A549 (cell line): ENCODE data around the gene ANO9. TPM values are rescaled to one million over a fixed set of nuclear protein-coding genes. Genes with fewer than 3 reads are reported as not detected.

Experiments
- ATAC-seq, 2 experiments: fragments of 200-7000 bp in 1 of 2; fragments of >200 bp in 1 of 2; cut with Nextera tagmentation in 1 of 2; cut with Tn5 transposase in 1 of 2; 3 replicates each; pipeline versions ENCODE4 v1.8.0 to v1.9.1; 2018 to 2020; ENCODE audit warnings: mild to moderate bottlenecking in 1 of 2, moderate library complexity in 1 of 2
- CTCF ChIA-PET: fragments of 300-600 bp; sonication (Branson Sonifier 250); formaldehyde crosslinking; extraction: SDS; loops from one replicate; lab custom pipeline; 2021; ENCODE audit warnings: antibody characterized with exemption, inconsistent platforms; lab: Yijun Ruan, JAX
- POLR2A ChIA-PET: fragments of 350-600 bp; formaldehyde crosslinking; extraction: SDS; loops from one replicate; lab custom pipeline; 2021; ENCODE audit warnings: antibody characterized with exemption, inconsistent platforms; lab: Yijun Ruan, JAX
- DNase-seq, 2 experiments: peaks; one replicate each; pipeline versions ENCODE4 v3.0.0 to v3.0.0-alpha.2; 2011 to 2016; ENCODE audit warnings: low read depth in 1 of 2, low spot score in 1 of 2
- FAIRE-seq: peaks from 2 replicates; lab custom pipeline; 2011; peaks lifted over from hg19 to GRCh38; lab: Jason Lieb, UNC
- H3K27ac ChIP-seq, 2 experiments: fragments of >200 bp; sonication (Bioruptor Twin); formaldehyde crosslinking; 3 replicates each; pipeline ENCODE4 v1.5.1; 2016 to 2017
- H3K4me1 ChIP-seq: fragments of >200 bp; sonication (Bioruptor Twin); formaldehyde crosslinking; 3 replicates; pipeline ENCODE4 v1.6.1; 2016
- H3K4me2 ChIP-seq: fragments of >200 bp; sonication (Bioruptor Twin); formaldehyde crosslinking; 3 replicates; pipeline ENCODE4 v1.6.1; 2016
- H3K4me3 ChIP-seq: fragments of >200 bp; sonication (Bioruptor Twin); formaldehyde crosslinking; 3 replicates; pipeline ENCODE4 v1.5.1; 2016
- H3K9me3 ChIP-seq: fragments of >200 bp; sonication (Bioruptor Twin); formaldehyde crosslinking; 3 replicates; pipeline ENCODE4 v1.6.1; 2016
- CBX2 ChIP-seq: fragments of 200-600 bp; sonication (generic); IDR thresholded peaks from 2 replicates; pipeline ENCODE4 v1.6.1; 2016; ENCODE audit warnings: low read depth, mild to moderate bottlenecking, borderline replicate concordance
- CEBPB ChIP-seq, 2 experiments: fragments of >200 bp in 1 of 2; sonication (Bioruptor Twin) in 1 of 2; formaldehyde crosslinking in 1 of 2; IDR thresholded peaks; 2 replicates each; pipeline ENCODE4 v1.6.1; 2012 to 2016
- ELK1 ChIP-seq: fragments of 150-350 bp; IDR thresholded peaks from 2 replicates; pipeline ENCODE4 v1.6.1; 2014; ENCODE audit warnings: low read depth, mild to moderate bottlenecking, low read length
- FOSB ChIP-seq: fragments of 250-450 bp; sonication (Bioruptor Pico); IDR thresholded peaks from 2 replicates; pipeline ENCODE4 v1.5.0; 2020; ENCODE audit warnings: mild to moderate bottlenecking, moderate library complexity
- FOXS1 ChIP-seq: fragments of 250-450 bp; sonication (Bioruptor Pico); IDR thresholded peaks from 2 replicates; pipeline ENCODE4 v1.5.0; 2020; ENCODE audit warnings: mild to moderate bottlenecking, moderate library complexity
- KDM1A ChIP-seq: fragments of 200-600 bp; sonication (generic); IDR thresholded peaks from 2 replicates; pipeline ENCODE4 v1.6.1; 2016; ENCODE audit warnings: low read depth, mild to moderate bottlenecking
- MAZ ChIP-seq: fragments of 150-350 bp; IDR thresholded peaks from 2 replicates; pipeline ENCODE4 v1.6.1; 2014; ENCODE audit warnings: antibody characterized with exemption, low read depth, low read length, borderline replicate concordance
- MYC ChIP-seq: IDR thresholded peaks from 2 replicates; pipeline ENCODE4 v1.6.1; 2012; ENCODE audit warnings: mild to moderate bottlenecking, inconsistent platforms, low read length, improper control_type of control experiment, borderline replicate concordance
- NFE2L2 ChIP-seq: fragments of 150-350 bp; conservative IDR thresholded peaks from 2 replicates; pipeline ENCODE4 v1.6.1; 2014; ENCODE audit warnings: low read length
- RNF2 ChIP-seq: fragments of 200-600 bp; sonication (generic); IDR thresholded peaks from 2 replicates; pipeline ENCODE4 v1.6.1; 2016; ENCODE audit warnings: low read depth, mild to moderate bottlenecking, antibody characterized with exemption, moderate library complexity, borderline replicate concordance
- TP53 ChIP-seq: fragments of 250-450 bp; sonication (Bioruptor Pico); IDR thresholded peaks from 2 replicates; pipeline ENCODE4 v1.5.0; 2021; ENCODE audit warnings: mild to moderate bottlenecking, moderate library complexity
- USF2 ChIP-seq: fragments of 450-650 bp; IDR thresholded peaks from 2 replicates; pipeline ENCODE4 v1.6.1; 2014; ENCODE audit warnings: antibody characterized with exemption
- WGBS: methylation state at CpG from one replicate; pipeline ENCODE4 v1.1.6; 2017; ENCODE audit errors: missing lambda C conversion rate; 5-methylcytosine and 5-hydroxymethylcytosine counted together
- polyA plus RNA-seq, 4 experiments: library from polyadenylated mRNA; depleted of rRNA in 3 of 4; stranded (reverse); fragments of >200 nt; fragmentation: RNase III in 1 of 4; extraction: RNeasy Plus Mini Kit Qiagen cat#74134 plus additional on column Dnase treatment in 1 of 4; gene quantifications; 2 replicates in 3 of 4; 3 replicates in 1 of 4; pipeline ENCODE4 v1.2.3, GENCODE V29; 2011 to 2017
- TF ChIP-seq, protein P1 (sequence below): IDR thresholded peaks from 2 replicates; pipeline ENCODE4 v1.6.1; 2012; ENCODE audit warnings: low read depth, borderline replicate concordance
- TF ChIP-seq, protein P2 (sequence below): IDR thresholded peaks from 2 replicates; pipeline ENCODE4 v1.6.1; 2012
- TF ChIP-seq, protein P3 (sequence below): fragments of 250-450 bp; sonication (Bioruptor Pico); IDR thresholded peaks from 2 replicates; pipeline ENCODE4 v1.5.0; 2020; ENCODE audit warnings: low read depth, mild to moderate bottlenecking, moderate library complexity
- TF ChIP-seq, protein P4 (sequence below): fragments of 200-600 bp; sonication (generic); IDR thresholded peaks from 2 replicates; pipeline ENCODE4 v1.6.1; 2016; ENCODE audit warnings: antibody characterized with exemption, mild to moderate bottlenecking, moderate library complexity

ANO9 gene
- polyA plus RNA-seq, 2 of the 4 experiments (the other 2 are of a cell fraction) = 0.50 to 0.66 TPM

DNA sequence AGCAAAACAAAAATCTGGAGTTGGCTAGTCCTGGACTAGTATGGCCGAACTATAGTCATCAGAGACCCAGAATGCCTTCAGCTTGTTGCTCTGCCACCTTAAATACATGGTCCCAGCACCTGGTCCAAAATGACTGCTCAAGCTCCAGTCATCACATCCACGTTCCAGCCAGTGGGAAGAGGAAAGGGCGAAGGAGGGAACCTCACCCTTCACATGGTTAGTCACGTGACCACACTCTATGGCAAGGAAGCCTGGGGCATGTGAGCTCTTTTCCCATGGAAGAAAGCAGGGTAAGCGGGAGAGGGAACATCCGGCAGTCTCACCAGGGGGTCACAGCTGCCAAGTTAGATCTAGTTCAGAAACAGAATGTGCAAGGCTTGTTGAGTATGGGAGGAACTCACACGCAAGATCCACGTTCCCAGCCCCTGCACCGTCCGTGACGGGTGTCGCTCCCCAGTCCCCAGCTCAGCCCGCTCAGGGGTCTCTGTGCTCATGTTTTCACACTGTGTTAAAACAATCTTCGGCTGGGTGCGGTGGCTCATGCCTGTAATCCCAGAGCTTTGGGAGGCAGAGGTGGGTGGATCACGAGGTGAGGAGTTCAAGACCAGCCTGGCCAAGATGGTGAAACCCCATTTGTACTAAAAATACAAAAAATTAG is 1.9 kb upstream of the ANO9 start:
- H3K4me1 ChIP-seq = peaks cover 5% of the 10 kb centered on the region
- no peak overlapping the region for H3K27ac ChIP-seq
- CTCF ChIA-PET = interaction anchor here (0.7 to 2.7 kb wide), 5 partner anchors 50 to 138 kb away, joined by 3 to 12 read pairs (median 6); partner anchors contain the start of gene PKP3
- no peak overlapping the region for H3K4me2 ChIP-seq
- no peak overlapping the region for H3K4me3 ChIP-seq
- 81% methylated on average over 16 of the region's 16 CpGs for WGBS
- TF ChIP-seq MAZ (no peak), MYC (no peak), FOSB (CRISPR knock-in tag) (no peak), CBX2 (no peak), ELK1 (no peak), TP53 (no peak), NFE2L2 (no peak), USF2 (peak; percentile 84), KDM1A (no peak)
- TF ChIP-seq, protein P1, sequence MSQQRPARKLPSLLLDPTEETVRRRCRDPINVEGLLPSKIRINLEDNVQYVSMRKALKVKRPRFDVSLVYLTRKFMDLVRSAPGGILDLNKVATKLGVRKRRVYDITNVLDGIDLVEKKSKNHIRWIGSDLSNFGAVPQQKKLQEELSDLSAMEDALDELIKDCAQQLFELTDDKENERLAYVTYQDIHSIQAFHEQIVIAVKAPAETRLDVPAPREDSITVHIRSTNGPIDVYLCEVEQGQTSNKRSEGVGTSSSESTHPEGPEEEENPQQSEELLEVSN = 0 out of 2 replicates have a peak, but pooled peaks have one; percentile 39
- TF ChIP-seq, protein P2, sequence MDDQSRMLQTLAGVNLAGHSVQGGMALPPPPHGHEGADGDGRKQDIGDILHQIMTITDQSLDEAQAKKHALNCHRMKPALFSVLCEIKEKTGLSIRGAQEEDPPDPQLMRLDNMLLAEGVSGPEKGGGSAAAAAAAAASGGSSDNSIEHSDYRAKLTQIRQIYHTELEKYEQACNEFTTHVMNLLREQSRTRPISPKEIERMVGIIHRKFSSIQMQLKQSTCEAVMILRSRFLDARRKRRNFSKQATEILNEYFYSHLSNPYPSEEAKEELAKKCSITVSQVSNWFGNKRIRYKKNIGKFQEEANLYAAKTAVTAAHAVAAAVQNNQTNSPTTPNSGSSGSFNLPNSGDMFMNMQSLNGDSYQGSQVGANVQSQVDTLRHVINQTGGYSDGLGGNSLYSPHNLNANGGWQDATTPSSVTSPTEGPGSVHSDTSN = no peak
- no peaks in the 10 kb centered on the region for H3K9me3 ChIP-seq
- no peak for ATAC-seq
- no peak for FAIRE-seq
- DNase-seq = peak in 1 of 2 experiments; percentile 57
- POLR2A ChIA-PET = no interaction called here

DNA sequence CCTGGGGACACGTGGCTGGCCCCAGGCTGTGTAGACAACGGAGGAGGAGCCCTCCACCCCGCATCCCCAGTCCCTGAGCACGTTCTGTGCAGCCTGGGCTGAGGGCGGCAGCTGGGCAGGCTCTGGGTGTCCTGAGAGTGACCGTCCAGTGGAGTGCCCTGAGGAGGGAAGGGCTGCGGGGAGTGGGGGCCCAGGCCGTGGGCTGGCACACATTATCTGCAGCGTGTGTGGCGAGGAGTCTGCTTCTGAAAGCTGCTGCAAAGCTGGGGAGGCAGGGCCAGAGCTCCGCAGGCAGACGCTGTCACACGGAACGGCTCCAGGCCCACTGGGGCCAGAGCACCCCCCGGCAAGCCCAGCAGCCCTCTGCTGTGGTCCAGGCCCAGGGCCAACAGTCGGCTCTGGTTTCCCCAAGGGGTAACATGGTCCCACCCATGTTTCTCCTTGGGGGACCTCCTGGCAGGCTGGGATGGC is 835 bp upstream of the ANO9 start:
- H3K27ac ChIP-seq = peak overlapping the region in 1 of 2 experiments; percentile 74; a peak in 1 of 6 replicates
- ChIA-PET POLR2A (no interaction called here), CTCF (interaction anchor here (0.9 to 2.7 kb wide), 4 partner anchors 49 to 137 kb away, joined by 4 to 12 read pairs (median 6); partner anchors contain the start of gene PKP3)
- FAIRE-seq (no peak), ATAC-seq (no peak), DNase-seq (no peak)
- no peak for TF ChIP-seq MYC
- no peak for TF ChIP-seq NFE2L2
- no peak for TF ChIP-seq CEBPB (IDR thresholded peaks at IDR 0.05)
- TF ChIP-seq, protein P2 = no peak
- TF ChIP-seq, protein P3, sequence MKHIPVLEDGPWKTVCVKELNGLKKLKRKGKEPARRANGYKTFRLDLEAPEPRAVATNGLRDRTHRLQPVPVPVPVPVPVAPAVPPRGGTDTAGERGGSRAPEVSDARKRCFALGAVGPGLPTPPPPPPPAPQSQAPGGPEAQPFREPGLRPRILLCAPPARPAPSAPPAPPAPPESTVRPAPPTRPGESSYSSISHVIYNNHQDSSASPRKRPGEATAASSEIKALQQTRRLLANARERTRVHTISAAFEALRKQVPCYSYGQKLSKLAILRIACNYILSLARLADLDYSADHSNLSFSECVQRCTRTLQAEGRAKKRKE (CRISPR knock-in tag) = no peak
- no peak for TF ChIP-seq FOXS1 (CRISPR knock-in tag)
- TF ChIP-seq, protein P4, sequence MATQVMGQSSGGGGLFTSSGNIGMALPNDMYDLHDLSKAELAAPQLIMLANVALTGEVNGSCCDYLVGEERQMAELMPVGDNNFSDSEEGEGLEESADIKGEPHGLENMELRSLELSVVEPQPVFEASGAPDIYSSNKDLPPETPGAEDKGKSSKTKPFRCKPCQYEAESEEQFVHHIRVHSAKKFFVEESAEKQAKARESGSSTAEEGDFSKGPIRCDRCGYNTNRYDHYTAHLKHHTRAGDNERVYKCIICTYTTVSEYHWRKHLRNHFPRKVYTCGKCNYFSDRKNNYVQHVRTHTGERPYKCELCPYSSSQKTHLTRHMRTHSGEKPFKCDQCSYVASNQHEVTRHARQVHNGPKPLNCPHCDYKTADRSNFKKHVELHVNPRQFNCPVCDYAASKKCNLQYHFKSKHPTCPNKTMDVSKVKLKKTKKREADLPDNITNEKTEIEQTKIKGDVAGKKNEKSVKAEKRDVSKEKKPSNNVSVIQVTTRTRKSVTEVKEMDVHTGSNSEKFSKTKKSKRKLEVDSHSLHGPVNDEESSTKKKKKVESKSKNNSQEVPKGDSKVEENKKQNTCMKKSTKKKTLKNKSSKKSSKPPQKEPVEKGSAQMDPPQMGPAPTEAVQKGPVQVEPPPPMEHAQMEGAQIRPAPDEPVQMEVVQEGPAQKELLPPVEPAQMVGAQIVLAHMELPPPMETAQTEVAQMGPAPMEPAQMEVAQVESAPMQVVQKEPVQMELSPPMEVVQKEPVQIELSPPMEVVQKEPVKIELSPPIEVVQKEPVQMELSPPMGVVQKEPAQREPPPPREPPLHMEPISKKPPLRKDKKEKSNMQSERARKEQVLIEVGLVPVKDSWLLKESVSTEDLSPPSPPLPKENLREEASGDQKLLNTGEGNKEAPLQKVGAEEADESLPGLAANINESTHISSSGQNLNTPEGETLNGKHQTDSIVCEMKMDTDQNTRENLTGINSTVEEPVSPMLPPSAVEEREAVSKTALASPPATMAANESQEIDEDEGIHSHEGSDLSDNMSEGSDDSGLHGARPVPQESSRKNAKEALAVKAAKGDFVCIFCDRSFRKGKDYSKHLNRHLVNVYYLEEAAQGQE = no peak
- TF ChIP-seq RNF2 = no peak
- TF ChIP-seq CBX2 = no peak
- H3K4me3 ChIP-seq = no peak overlapping the region
- no peaks in the 10 kb centered on the region for H3K9me3 ChIP-seq
- peaks cover 4% of the 10 kb centered on the region; the same call in 1 of the 3 replicates for H3K4me1 ChIP-seq
- WGBS = 84% methylated on average over 8 of the region's 16 CpGs
- H3K4me2 ChIP-seq = no peak overlapping the region
